Astrocyte (in vitro differentiated cells and primary cell): ENCODE measurements around the gene GPR52.

Source experiments
- EZH2 ChIP-seq: IDR thresholded peaks from 2 replicates; pipeline ENCODE4 v1.6.1; 2012; ENCODE audit warnings: mild to moderate bottlenecking, low read length, inconsistent platforms; ENCODE audit not compliant: insufficient read depth
- TF ChIP-seq, protein P1 (sequence below): IDR thresholded peaks from 2 replicates; pipeline ENCODE4 v1.5.1; 2011; ENCODE audit warnings: low read depth, mild to moderate bottlenecking, inconsistent platforms, low read length, moderate library complexity; ENCODE audit not compliant: insufficient read depth

- TF ChIP-seq, protein P1, sequence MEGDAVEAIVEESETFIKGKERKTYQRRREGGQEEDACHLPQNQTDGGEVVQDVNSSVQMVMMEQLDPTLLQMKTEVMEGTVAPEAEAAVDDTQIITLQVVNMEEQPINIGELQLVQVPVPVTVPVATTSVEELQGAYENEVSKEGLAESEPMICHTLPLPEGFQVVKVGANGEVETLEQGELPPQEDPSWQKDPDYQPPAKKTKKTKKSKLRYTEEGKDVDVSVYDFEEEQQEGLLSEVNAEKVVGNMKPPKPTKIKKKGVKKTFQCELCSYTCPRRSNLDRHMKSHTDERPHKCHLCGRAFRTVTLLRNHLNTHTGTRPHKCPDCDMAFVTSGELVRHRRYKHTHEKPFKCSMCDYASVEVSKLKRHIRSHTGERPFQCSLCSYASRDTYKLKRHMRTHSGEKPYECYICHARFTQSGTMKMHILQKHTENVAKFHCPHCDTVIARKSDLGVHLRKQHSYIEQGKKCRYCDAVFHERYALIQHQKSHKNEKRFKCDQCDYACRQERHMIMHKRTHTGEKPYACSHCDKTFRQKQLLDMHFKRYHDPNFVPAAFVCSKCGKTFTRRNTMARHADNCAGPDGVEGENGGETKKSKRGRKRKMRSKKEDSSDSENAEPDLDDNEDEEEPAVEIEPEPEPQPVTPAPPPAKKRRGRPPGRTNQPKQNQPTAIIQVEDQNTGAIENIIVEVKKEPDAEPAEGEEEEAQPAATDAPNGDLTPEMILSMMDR = no peak
- no peak for TF ChIP-seq EZH2
These were observed at the start of gene GPR52 for GRCh38 chr1:174447866-174448530.
